ENCODE measurements around the gene CLEC7A. TPM values are rescaled to one million over a fixed set of nuclear protein-coding genes. Genes with fewer than 3 reads are reported as not detected.
A peak's percentile ranks its signal among the peaks of the same experiment; 100 is the strongest.

Gene CLEC7A
- total RNA-seq, 4 donors from 2014 or later, result 1.1 to 40.7 (median 3.6) TPM

- no peak for TF ChIP-seq POLR2A (IDR thresholded peaks at IDR 0.05)
- TF ChIP-seq, protein P1, sequence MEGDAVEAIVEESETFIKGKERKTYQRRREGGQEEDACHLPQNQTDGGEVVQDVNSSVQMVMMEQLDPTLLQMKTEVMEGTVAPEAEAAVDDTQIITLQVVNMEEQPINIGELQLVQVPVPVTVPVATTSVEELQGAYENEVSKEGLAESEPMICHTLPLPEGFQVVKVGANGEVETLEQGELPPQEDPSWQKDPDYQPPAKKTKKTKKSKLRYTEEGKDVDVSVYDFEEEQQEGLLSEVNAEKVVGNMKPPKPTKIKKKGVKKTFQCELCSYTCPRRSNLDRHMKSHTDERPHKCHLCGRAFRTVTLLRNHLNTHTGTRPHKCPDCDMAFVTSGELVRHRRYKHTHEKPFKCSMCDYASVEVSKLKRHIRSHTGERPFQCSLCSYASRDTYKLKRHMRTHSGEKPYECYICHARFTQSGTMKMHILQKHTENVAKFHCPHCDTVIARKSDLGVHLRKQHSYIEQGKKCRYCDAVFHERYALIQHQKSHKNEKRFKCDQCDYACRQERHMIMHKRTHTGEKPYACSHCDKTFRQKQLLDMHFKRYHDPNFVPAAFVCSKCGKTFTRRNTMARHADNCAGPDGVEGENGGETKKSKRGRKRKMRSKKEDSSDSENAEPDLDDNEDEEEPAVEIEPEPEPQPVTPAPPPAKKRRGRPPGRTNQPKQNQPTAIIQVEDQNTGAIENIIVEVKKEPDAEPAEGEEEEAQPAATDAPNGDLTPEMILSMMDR (IDR thresholded peaks at IDR 0.05 in 4 of 5, conservative IDR thresholded peaks at IDR 0.05 in 1 of 5), result no peak
- no peak for ATAC-seq
- Histone ChIP-seq H3K27me3 (no peaks in the 10 kb centered on the region), H3K36me3 (no peaks in the 10 kb centered on the region), H3K9me3 (no peaks in the 10 kb centered on the region), H3K4me1 (peaks cover 4 to 8% of the 10 kb centered on the region in 2 donors), H3K4me3 (no peak overlapping the region), H3K27ac (no peak overlapping the region)
- DNase-seq, result no peak
- intact Hi-C loops (cut with DNase I; ENCODE audit: low total_unique reads), result no loop called here
- in situ Hi-C loops (cut with MboI; ENCODE audit: low sequenced_read_pairs in 4 of 4), result loop anchor here in 2 of 4 donors (5.0 to 10.0 kb wide), 3 partner anchors 36 to 403 kb away; no protein-coding TSS in a partner anchor
Observed at GRCh38 chr12:10151621-10152020, 21.6 kb upstream of the CLEC7A start.

GRCh38 chr12:10147714-10148403 lies 17.9 kb upstream of the CLEC7A start:
- TF ChIP-seq, protein P1 (IDR thresholded peaks at IDR 0.05 in 4 of 5, conservative IDR thresholded peaks at IDR 0.05 in 1 of 5), result no peak
- H3K27me3 ChIP-seq, result no peaks in the 10 kb centered on the region
- H3K36me3 ChIP-seq, result no peaks in the 10 kb centered on the region
- DNase-seq (no peak), ATAC-seq (no peak)
- intact Hi-C loops (cut with DNase I; ENCODE audit: low total_unique reads), result no loop called here
- no peaks in the 10 kb centered on the region for H3K9me3 ChIP-seq
- in situ Hi-C loops (cut with MboI; ENCODE audit: low sequenced_read_pairs in 4 of 4), result loop anchor here in 1 of 4 donors (25.0 kb wide), 1 partner anchor 111 kb away; the partner anchor contains the start of gene CLEC9A
- H3K4me3 ChIP-seq, result no peak overlapping the region
- no peak overlapping the region for H3K27ac ChIP-seq
- peaks cover 1 to 4% of the 10 kb centered on the region in 2 donors for H3K4me1 ChIP-seq

DNA sequence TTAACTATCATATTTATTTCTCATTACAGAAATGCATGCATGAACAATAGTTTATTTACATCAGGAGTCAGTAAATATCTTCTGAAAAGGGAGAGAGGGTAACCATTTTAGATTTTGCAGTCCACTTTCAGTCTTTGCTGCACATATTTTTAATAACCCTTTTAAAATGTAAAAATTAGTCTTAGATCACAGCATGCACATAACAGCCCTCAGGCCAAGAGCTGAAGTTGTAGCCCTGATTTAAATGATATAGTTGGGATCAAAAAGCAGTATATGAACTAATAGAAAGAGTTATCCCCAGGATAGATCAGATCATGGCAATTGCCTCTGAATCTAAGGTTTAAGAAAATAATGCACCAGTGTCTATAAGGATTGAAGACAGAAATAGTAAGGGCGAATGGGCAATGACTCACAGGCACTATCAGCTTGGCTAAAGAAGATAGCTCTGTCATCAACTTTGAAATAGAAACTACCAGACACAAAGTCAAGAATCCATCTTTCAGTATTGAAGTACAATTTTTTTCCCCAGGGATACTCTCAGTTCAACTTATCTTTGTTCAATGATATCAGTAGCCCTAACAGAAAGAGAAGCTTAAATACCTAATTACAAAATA lies 13.1 kb upstream of the CLEC7A start:
- H3K4me3 ChIP-seq, result no peak overlapping the region
- peaks cover 0 to 3% of the 10 kb centered on the region in 2 donors for H3K4me1 ChIP-seq
- no peak for DNase-seq
- no peak overlapping the region for H3K27ac ChIP-seq
- in situ Hi-C loops (cut with MboI; ENCODE audit: low sequenced_read_pairs in 4 of 4) (loop anchor here in 1 of 4 donors (25.0 kb wide), 1 partner anchor 106 kb away; the partner anchor contains the start of gene CLEC9A), intact Hi-C loops (cut with DNase I; ENCODE audit: low total_unique reads) (loop anchor here (5.0 kb wide), 1 partner anchor 111 kb away; the partner anchor contains the start of gene CLEC9A)
- TF ChIP-seq, protein P1 (IDR thresholded peaks at IDR 0.05 in 4 of 5, conservative IDR thresholded peaks at IDR 0.05 in 1 of 5), result no peak
- TF ChIP-seq POLR2A (IDR thresholded peaks at IDR 0.05), result no peak
- no peaks in the 10 kb centered on the region for H3K9me3 ChIP-seq
- ATAC-seq, result no peak
- H3K27me3 ChIP-seq, result no peaks in the 10 kb centered on the region
- H3K36me3 ChIP-seq, result no peaks in the 10 kb centered on the region

DNA sequence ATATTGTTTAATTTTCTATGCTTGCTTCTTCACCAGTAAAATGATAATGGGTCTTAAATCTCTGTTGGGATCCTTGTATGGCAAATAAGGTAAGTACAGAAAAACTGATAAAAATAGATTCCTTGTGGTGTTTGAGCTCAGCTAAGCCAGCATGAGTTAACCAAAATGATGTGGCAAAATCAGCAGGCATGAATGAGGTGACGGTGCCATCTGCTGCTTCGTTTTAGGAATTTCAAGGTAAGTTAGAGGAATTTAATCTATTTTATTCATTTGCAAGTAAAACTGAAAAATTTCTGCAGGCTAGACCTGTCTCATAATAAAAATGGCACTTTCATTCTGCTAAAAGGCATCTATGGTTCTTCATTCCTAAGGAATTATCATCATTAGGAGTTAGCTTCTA lies 10.0 kb upstream of the CLEC7A start:
- ATAC-seq, result no peak
- in situ Hi-C loops (cut with MboI; ENCODE audit: low sequenced_read_pairs in 4 of 4), result loop anchor here in 1 of 4 donors (25.0 kb wide), 1 partner anchor 103 kb away; the partner anchor contains the start of gene CLEC9A

More for the DNA sequence above, 10.0 kb upstream of the CLEC7A start:
- TF ChIP-seq, protein P1 (IDR thresholded peaks at IDR 0.05 in 4 of 5, conservative IDR thresholded peaks at IDR 0.05 in 1 of 5), result peak; percentile 26 to 49 (median 32)
- no peak for TF ChIP-seq POLR2A (IDR thresholded peaks at IDR 0.05)
- Histone ChIP-seq H3K36me3 (no peaks in the 10 kb centered on the region), H3K9me3 (no peaks in the 10 kb centered on the region), H3K27ac (no peak overlapping the region), H3K4me1 (peaks cover 0 to 3% of the 10 kb centered on the region in 2 donors), H3K27me3 (no peaks in the 10 kb centered on the region), H3K4me3 (no peak overlapping the region)
- intact Hi-C loops (cut with DNase I; ENCODE audit: low total_unique reads), result loop anchor here (5.0 kb wide), 1 partner anchor 108 kb away; the partner anchor contains the start of gene CLEC9A
- no peak for DNase-seq
